GM12878 (cell line): ENCODE measurements around the gene PPP1R26. TPM values are rescaled to one million over a fixed set of nuclear protein-coding genes. Genes with fewer than 3 reads are reported as not detected.

Experiments
- ATAC-seq: fragments of 200-7000 bp; cut with Tn5 transposase; 3 replicates; pipeline ENCODE4 v1.9.1; 2020; ENCODE audit warnings: mild to moderate bottlenecking, moderate library complexity
- BruUV-seq: library from RNA; stranded (reverse); fragments of 400-500 nt; replicated peaks from 2 replicates; lab custom pipeline; 2021; lab: Mats Ljungman, UMichigan
- CTCF ChIA-PET: fragments of 300-600 bp; sonication (Branson Sonifier 250); formaldehyde crosslinking; extraction: SDS; loops from one replicate; lab custom pipeline; 2021; ENCODE audit warnings: inconsistent platforms; lab: Yijun Ruan, JAX
- POLR2A ChIA-PET: fragments of 350-600 bp; formaldehyde crosslinking; extraction: SDS; loops from one replicate; lab custom pipeline; 2021; ENCODE audit warnings: inconsistent platforms; lab: Charles Lee
- RAD21 ChIA-PET: fragments of 300-600 bp; sonication (Branson Sonifier 250); formaldehyde crosslinking; loops from one replicate; lab custom pipeline; 2023; ENCODE audit warnings: antibody characterized with exemption; ENCODE audit not compliant: unreplicated experiment; lab: Charles Lee
- SMC1A ChIA-PET: fragments of 300-600 bp; sonication (Branson Sonifier 250); formaldehyde crosslinking; loops from one replicate; lab custom pipeline; 2023; ENCODE audit not compliant: unreplicated experiment, uncharacterized antibody; lab: Charles Lee
- DNase-seq: peaks from one replicate; pipeline ENCODE4 v3.0.0-alpha.2; 2011; ENCODE audit warnings: low read depth, low spot score
- FAIRE-seq: peaks from 3 replicates; lab custom pipeline; 2011; peaks lifted over from hg19 to GRCh38; lab: Jason Lieb, UNC
- H2AFZ ChIP-seq: 2 replicates; pipeline ENCODE4 v1.6.0; 2011; ENCODE audit warnings: low read depth, low read length, control low read depth; ENCODE audit not compliant: control insufficient read depth
- H3K27ac ChIP-seq: 2 replicates; pipeline ENCODE4 v1.5.1; 2011; ENCODE audit warnings: control low read depth; ENCODE audit not compliant: control insufficient read depth, insufficient read depth
- H3K27me3 ChIP-seq, 2 experiments: replicated peaks in 1 of 2; 2 replicates each; pipeline versions ENCODE4 v1.6.0 to v1.6.1; 2011; ENCODE audit warnings: low read length in 1 of 2; ENCODE audit not compliant: control insufficient read depth in 2 of 2, insufficient read depth in 2 of 2
- H3K36me3 ChIP-seq, 2 experiments: 2 replicates each; pipeline ENCODE4 v1.5.1; 2011; ENCODE audit warnings: low read length in 1 of 2; ENCODE audit not compliant: control insufficient read depth in 2 of 2, insufficient read depth in 2 of 2
- H3K4me1 ChIP-seq: 2 replicates; pipeline ENCODE4 v1.6.1; 2011; ENCODE audit warnings: mild to moderate bottlenecking, low read length, moderate library complexity, mixed read lengths; ENCODE audit not compliant: control insufficient read depth, insufficient read depth
- H3K4me2 ChIP-seq: 2 replicates; pipeline ENCODE4 v1.6.0; 2011; ENCODE audit warnings: control low read depth; ENCODE audit not compliant: control insufficient read depth, insufficient read depth
- H3K4me3 ChIP-seq: fragments of 200-600 bp; sonication (generic); 2 replicates; pipeline ENCODE4 v1.5.1; 2016
- H3K79me2 ChIP-seq: 2 replicates; pipeline ENCODE4 v1.6.0; 2011; ENCODE audit warnings: low read length; ENCODE audit not compliant: control insufficient read depth, insufficient read depth
- H3K9ac ChIP-seq: 2 replicates; pipeline ENCODE4 v1.8.0; 2011; ENCODE audit warnings: low read length, control low read depth, mixed read lengths; ENCODE audit not compliant: control insufficient read depth, insufficient read depth
- H3K9me3 ChIP-seq: replicated peaks from 3 replicates; pipeline ENCODE4 v1.5.1; 2011; ENCODE audit warnings: mild to moderate bottlenecking, low read length; ENCODE audit not compliant: control insufficient read depth, insufficient read depth
- H4K20me1 ChIP-seq: 2 replicates; pipeline ENCODE4 v1.6.0; 2011; ENCODE audit not compliant: control insufficient read depth, insufficient read depth
- CHD1 ChIP-seq: IDR thresholded peaks from 2 replicates; pipeline ENCODE4 v1.6.1; 2012; ENCODE audit warnings: low read depth, low read length, improper control_type of control experiment
- EGR1 ChIP-seq, 2 experiments: IDR thresholded peaks; 1 replicate in 1 of 2; 2 replicates in 1 of 2; pipeline ENCODE4 v1.6.1; 2011 to 2012; ENCODE audit warnings: low read depth in 2 of 2, low read length in 2 of 2, borderline replicate concordance in 1 of 2, mild to moderate bottlenecking in 1 of 2, moderate library complexity in 1 of 2
- FOXM1 ChIP-seq: IDR thresholded peaks from 2 replicates; pipeline ENCODE4 v1.6.1; 2012; ENCODE audit warnings: low read depth, mild to moderate bottlenecking, inconsistent platforms, low read length, moderate library complexity
- GABPA ChIP-seq: IDR thresholded peaks from 2 replicates; pipeline ENCODE4 v1.6.1; 2014; ENCODE audit warnings: antibody characterized with exemption, low read depth, mild to moderate bottlenecking, inconsistent platforms
- HSF1 ChIP-seq: fragments of 150-350 bp; IDR thresholded peaks from 2 replicates; pipeline ENCODE4 v1.6.1; 2014; ENCODE audit warnings: mild to moderate bottlenecking, low read depth, low read length
- IRF4 ChIP-seq: IDR thresholded peaks from 2 replicates; pipeline ENCODE4 v1.6.1; 2011; ENCODE audit warnings: low read depth, low read length
- PKNOX1 ChIP-seq: fragments of 450-650 bp; IDR thresholded peaks from 2 replicates; pipeline ENCODE4 v1.6.1; 2016; ENCODE audit warnings: mild to moderate bottlenecking
- RAD21 ChIP-seq: IDR thresholded peaks from 2 replicates; pipeline ENCODE4 v1.6.1; 2011; ENCODE audit warnings: mild to moderate bottlenecking, low read depth, low read length, moderate library complexity; ENCODE audit not compliant: insufficient read depth
- RAD51 ChIP-seq: fragments of 450-650 bp; IDR thresholded peaks from 2 replicates; pipeline ENCODE4 v1.6.1; 2016; ENCODE audit warnings: moderate library complexity, mild to moderate bottlenecking, inconsistent platforms
- RELA ChIP-seq: fragments of 450-650 bp; IDR thresholded peaks from 2 replicates; pipeline ENCODE4 v1.8.0; 2014; ENCODE audit warnings: borderline replicate concordance; ENCODE audit not compliant: partially characterized antibody
- SPI1 ChIP-seq: IDR thresholded peaks from 2 replicates; pipeline ENCODE4 v1.6.1; 2011; ENCODE audit warnings: low read depth, mild to moderate bottlenecking, low read length, moderate library complexity, borderline replicate concordance; ENCODE audit not compliant: insufficient read depth
- SUZ12 ChIP-seq: fragments of 200-600 bp; sonication (generic); IDR thresholded peaks from one replicate; pipeline ENCODE4 v1.6.1; 2018; ENCODE audit warnings: antibody characterized with exemption, mild to moderate bottlenecking; ENCODE audit not compliant: unreplicated experiment
- TCF7 ChIP-seq: IDR thresholded peaks from 2 replicates; pipeline ENCODE4 v1.6.1; 2014; ENCODE audit warnings: antibody characterized with exemption, borderline replicate concordance
- YBX1 ChIP-seq: fragments of 450-650 bp; IDR thresholded peaks from 2 replicates; pipeline ENCODE4 v1.6.1; 2016; ENCODE audit warnings: antibody characterized with exemption
- YY1 ChIP-seq: IDR thresholded peaks from 2 replicates; pipeline ENCODE4 v1.6.1; 2011; ENCODE audit warnings: low read depth, mild to moderate bottlenecking, low read length
- ZNF24 ChIP-seq: fragments of 450-650 bp; IDR thresholded peaks from 2 replicates; pipeline ENCODE4 v1.6.1; 2017; ENCODE audit warnings: antibody characterized with exemption, mild to moderate bottlenecking
- WGBS: methylation state at CpG from one replicate; pipeline ENCODE4 v1.1.6; 2016; ENCODE audit warnings: low lambda C conversion rate; ENCODE audit not compliant: insufficient replicate concordance, insufficient coverage; ENCODE audit errors: missing lambda C conversion rate; 5-methylcytosine and 5-hydroxymethylcytosine counted together
- in situ Hi-C: fragments of 300-500 bp; cut with MboI; formaldehyde crosslinking; loops from 9 replicates; pipeline ENCODE4 v1.14.3; 2018; ENCODE audit warnings: mixed read lengths
- intact Hi-C: fragments of 100-400 bp; cut with micrococcal nuclease; formaldehyde crosslinking; loops from one replicate; pipeline ENCODE4 v1.14.2; 2022; ENCODE audit not compliant: unreplicated experiment
- polyA plus RNA-seq, 11 experiments: library from polyadenylated mRNA; depleted of rRNA in 4 of 11; unstranded in 6 of 11; stranded (reverse) in 5 of 11; fragments of >200 nt; fragmentation: Nextera tagmentation in 4 of 11; fragmentation: Illumina TruSeq in 1 of 11; extraction: Ambion mirVana in 4 of 11; extraction: Trizol in 1 of 11; gene quantifications; 1 replicate in 1 of 11; 2 replicates in 10 of 11; pipeline versions ENCODE4 v1.2.1 to v1.2.3, GENCODE V29; 2011 to 2016; ENCODE audit warnings: inconsistent platforms in 2 of 11, missing spikeins in 2 of 11, low read depth in 1 of 11
- total RNA-seq, 4 experiments: library from RNA; depleted of rRNA in 3 of 4; stranded (reverse); fragments of >200 nt in 3 of 4; fragmentation: Illumina TruSeq in 1 of 4; extraction: Trizol in 1 of 4; gene quantifications; 2 replicates each; pipeline versions ENCODE4 v1.2.1 to v1.2.3, GENCODE V29; 2013 to 2021
- TF ChIP-seq, protein P1 (sequence below): fragments of 450-650 bp; formaldehyde crosslinking; IDR thresholded peaks from 2 replicates; pipeline ENCODE4 v1.4.0; 2022; ENCODE audit warnings: mild to moderate bottlenecking, moderate library complexity
- TF ChIP-seq, protein P2 (sequence below): fragments of 450-650 bp; IDR thresholded peaks from 2 replicates; pipeline ENCODE4 v1.6.1; 2017; ENCODE audit warnings: low read depth, mild to moderate bottlenecking, moderate library complexity

Gene PPP1R26
- total and polyA plus RNA-seq, 10 of the 15 experiments (the other 5 are each of a cell fraction or from before 2014, with no cell fraction given) = 0.02 to 1.9 (median 0.18) TPM

DNA sequence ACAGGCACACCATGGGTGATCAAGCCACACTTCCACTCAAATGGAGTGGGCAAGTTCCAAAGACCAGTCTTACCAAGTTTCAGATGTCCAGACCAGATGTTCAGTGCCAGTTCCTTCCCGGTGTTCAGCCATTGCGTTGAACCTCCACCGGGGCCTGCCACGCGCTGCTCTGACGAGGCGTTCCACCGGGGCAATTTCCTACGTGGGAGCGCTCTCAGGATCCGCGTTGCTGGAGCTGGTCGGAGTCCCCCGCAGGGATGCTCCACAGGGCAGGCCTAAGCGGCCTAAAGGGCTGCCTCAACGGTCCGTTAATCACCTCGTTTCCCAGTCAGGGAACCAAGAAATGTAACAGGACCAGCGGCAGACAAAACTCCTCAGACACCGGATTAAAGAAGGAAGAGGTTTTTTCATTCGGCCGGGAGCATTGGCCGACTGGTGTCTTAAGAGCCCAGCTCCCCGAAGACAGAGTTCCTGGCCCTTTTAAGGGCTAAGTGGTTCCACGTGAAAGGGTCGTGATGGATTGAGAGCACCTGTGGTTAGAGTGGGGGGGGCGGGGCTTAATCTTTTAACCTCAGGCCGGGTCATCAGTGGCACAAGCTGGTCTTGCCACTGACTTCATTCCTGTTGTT, 35.7 kb upstream of the PPP1R26 start:
- ChIA-PET POLR2A (no interaction called here), SMC1A (no interaction called here), RAD21 (no interaction called here), CTCF (no interaction called here)
- no TSS peak for BruUV-seq
- Histone ChIP-seq H3K9ac (no peak overlapping the region), H3K79me2 (no peaks in the 10 kb centered on the region), H3K36me3 (no peaks in the 10 kb centered on the region), H3K9me3 (no peaks in the 10 kb centered on the region), H3K4me3 (no peak overlapping the region), H2AFZ (no peak overlapping the region), H3K4me1 (no peaks in the 10 kb centered on the region), H3K4me2 (no peak overlapping the region), H3K27me3 (no peaks in the 10 kb centered on the region), H3K27ac (no peak overlapping the region), H4K20me1 (no peaks in the 10 kb centered on the region)
- FAIRE-seq = no peak
- in situ Hi-C loops (no loop called here), intact Hi-C loops (no loop called here)
- WGBS = 52% methylated on average over 28 of the region's 28 CpGs
- no peak for ATAC-seq
- DNase-seq = no peak
- TF ChIP-seq RAD51 = no peak
- TF ChIP-seq SPI1 = no peak
- no peak for TF ChIP-seq TCF7
- TF ChIP-seq, protein P1, sequence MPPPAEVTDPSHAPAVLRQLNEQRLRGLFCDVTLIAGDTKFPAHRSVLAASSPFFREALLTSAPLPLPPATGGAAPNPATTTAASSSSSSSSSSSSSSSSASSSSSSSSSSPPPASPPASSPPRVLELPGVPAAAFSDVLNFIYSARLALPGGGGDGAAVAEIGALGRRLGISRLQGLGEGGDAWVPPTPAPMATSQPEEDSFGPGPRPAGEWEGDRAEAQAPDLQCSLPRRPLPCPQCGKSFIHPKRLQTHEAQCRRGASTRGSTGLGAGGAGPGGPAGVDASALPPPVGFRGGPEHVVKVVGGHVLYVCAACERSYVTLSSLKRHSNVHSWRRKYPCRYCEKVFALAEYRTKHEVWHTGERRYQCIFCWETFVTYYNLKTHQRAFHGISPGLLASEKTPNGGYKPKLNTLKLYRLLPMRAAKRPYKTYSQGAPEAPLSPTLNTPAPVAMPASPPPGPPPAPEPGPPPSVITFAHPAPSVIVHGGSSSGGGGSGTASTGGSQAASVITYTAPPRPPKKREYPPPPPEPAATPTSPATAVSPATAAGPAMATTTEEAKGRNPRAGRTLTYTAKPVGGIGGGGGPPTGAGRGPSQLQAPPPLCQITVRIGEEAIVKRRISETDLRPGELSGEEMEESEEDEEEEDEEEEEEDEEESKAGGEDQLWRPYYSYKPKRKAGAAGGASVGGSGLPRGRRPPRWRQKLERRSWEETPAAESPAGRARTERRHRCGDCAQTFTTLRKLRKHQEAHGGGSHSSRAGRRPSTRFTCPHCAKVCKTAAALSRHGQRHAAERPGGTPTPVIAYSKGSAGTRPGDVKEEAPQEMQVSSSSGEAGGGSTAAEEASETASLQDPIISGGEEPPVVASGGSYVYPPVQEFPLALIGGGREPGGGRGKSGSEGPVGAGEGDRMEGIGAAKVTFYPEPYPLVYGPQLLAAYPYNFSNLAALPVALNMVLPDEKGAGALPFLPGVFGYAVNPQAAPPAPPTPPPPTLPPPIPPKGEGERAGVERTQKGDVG = no peak
- TF ChIP-seq HSF1 = no peak
- no peak for TF ChIP-seq ZNF24
- no peak for TF ChIP-seq CHD1
- TF ChIP-seq, protein P2, sequence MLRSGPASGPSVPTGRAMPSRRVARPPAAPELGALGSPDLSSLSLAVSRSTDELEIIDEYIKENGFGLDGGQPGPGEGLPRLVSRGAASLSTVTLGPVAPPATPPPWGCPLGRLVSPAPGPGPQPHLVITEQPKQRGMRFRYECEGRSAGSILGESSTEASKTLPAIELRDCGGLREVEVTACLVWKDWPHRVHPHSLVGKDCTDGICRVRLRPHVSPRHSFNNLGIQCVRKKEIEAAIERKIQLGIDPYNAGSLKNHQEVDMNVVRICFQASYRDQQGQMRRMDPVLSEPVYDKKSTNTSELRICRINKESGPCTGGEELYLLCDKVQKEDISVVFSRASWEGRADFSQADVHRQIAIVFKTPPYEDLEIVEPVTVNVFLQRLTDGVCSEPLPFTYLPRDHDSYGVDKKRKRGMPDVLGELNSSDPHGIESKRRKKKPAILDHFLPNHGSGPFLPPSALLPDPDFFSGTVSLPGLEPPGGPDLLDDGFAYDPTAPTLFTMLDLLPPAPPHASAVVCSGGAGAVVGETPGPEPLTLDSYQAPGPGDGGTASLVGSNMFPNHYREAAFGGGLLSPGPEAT = no peak
- TF ChIP-seq RAD21 = no peak
- TF ChIP-seq YBX1 = no peak
- TF ChIP-seq SUZ12 = no peak
- no peak for TF ChIP-seq FOXM1
- TF ChIP-seq EGR1 (IDR thresholded peaks at IDR 0.05; ENCODE audit: borderline replicate concordance in 1 of 2, low read depth in 2 of 2, low read length in 2 of 2) = no peak
- no peak for TF ChIP-seq RELA
- TF ChIP-seq YY1 = no peak
- no peak for TF ChIP-seq GABPA
- no peak for TF ChIP-seq IRF4
- TF ChIP-seq PKNOX1 = no peak
